ENCODE measurements around the gene TOR4A. TPM values are rescaled to one million over a fixed set of nuclear protein-coding genes. Genes with fewer than 3 reads are reported as not detected.
A peak's percentile ranks its signal among the peaks of the same experiment; 100 is the strongest.

The TOR4A gene
- total RNA-seq, 1 donor from 2014 or later: 13.9 TPM

GRCh38 chr9:137279741-137280473 is 2.4 kb downstream of the TOR4A start:
- intact Hi-C loops (cut with DNase I): loop anchor here (5.0 kb wide), 1 partner anchor 167 kb away; no protein-coding TSS in a partner anchor
- no peak for DNase-seq (ENCODE audit: low spot score)

GRCh38 chr9:137280474-137281344 is 3.2 kb downstream of the TOR4A start:
- DNase-seq (ENCODE audit: low spot score): no peak
- intact Hi-C loops (cut with DNase I): loop anchor here (5.0 kb wide), 1 partner anchor 167 kb away; no protein-coding TSS in a partner anchor

GRCh38 chr9:137281345-137282116 is 4.0 kb downstream of the TOR4A start:
- peak; percentile 73 for DNase-seq (ENCODE audit: low spot score)
- intact Hi-C loops (cut with DNase I): loop anchor here (5.0 kb wide), 1 partner anchor 166 kb away; no protein-coding TSS in a partner anchor

- intact Hi-C loops (cut with DNase I): no loop called here
- DNase-seq (ENCODE audit: low spot score): no peak
Measured at GRCh38 chr9:137286975-137287383, 9.5 kb downstream of the TOR4A start.

- no peak for DNase-seq (ENCODE audit: low spot score)
- intact Hi-C loops (cut with DNase I): no loop called here
Measured at GRCh38 chr9:137293094-137293481, 15.6 kb downstream of the TOR4A start.

- DNase-seq (ENCODE audit: low spot score): no peak
- intact Hi-C loops (cut with DNase I): loop anchor here (2.0 kb wide), 1 partner anchor 113 kb away; no protein-coding TSS in a partner anchor
Measured at GRCh38 chr9:137293482-137294090, 16.1 kb downstream of the TOR4A start.

- intact Hi-C loops (cut with DNase I): loop anchor here (2.0 kb wide), 1 partner anchor 113 kb away; no protein-coding TSS in a partner anchor
- DNase-seq (ENCODE audit: low spot score): no peak
Measured at GRCh38 chr9:137294091-137294680, 16.7 kb downstream of the TOR4A start.

- intact Hi-C loops (cut with DNase I): loop anchor here (2.0 kb wide), 1 partner anchor 112 kb away; no protein-coding TSS in a partner anchor
- no peak for DNase-seq (ENCODE audit: low spot score)
Measured at GRCh38 chr9:137294681-137295237, 17.2 kb downstream of the TOR4A start.

- no peak for DNase-seq (ENCODE audit: low spot score)
- intact Hi-C loops (cut with DNase I): loop anchor here (2.0 kb wide), 1 partner anchor 111 kb away; no protein-coding TSS in a partner anchor
Measured at GRCh38 chr9:137295238-137295811, 17.8 kb downstream of the TOR4A start.

- DNase-seq (ENCODE audit: low spot score): no peak
- intact Hi-C loops (cut with DNase I): loop anchor here (2.0 kb wide), 1 partner anchor 111 kb away; no protein-coding TSS in a partner anchor
Measured at GRCh38 chr9:137295849-137296669, 18.5 kb downstream of the TOR4A start.

GRCh38 chr9:137296670-137297664 is 19.4 kb downstream of the TOR4A start:
- peak; percentile 88 for DNase-seq (ENCODE audit: low spot score)
- intact Hi-C loops (cut with DNase I): no loop called here

GRCh38 chr9:137297966-137298365 is 20.4 kb downstream of the TOR4A start:
- intact Hi-C loops (cut with DNase I): no loop called here
- no peak for DNase-seq (ENCODE audit: low spot score)

GRCh38 chr9:137298401-137299202 is 21.1 kb downstream of the TOR4A start:
- DNase-seq (ENCODE audit: low spot score): no peak
- intact Hi-C loops (cut with DNase I): no loop called here

GRCh38 chr9:137299203-137299565 is 21.7 kb downstream of the TOR4A start:
- intact Hi-C loops (cut with DNase I): no loop called here
- no peak for DNase-seq (ENCODE audit: low spot score)

- intact Hi-C loops (cut with DNase I): no loop called here
- DNase-seq (ENCODE audit: low spot score): no peak
Measured at GRCh38 chr9:137299938-137300337, 22.4 kb downstream of the TOR4A start.

Data from cardiac septum (tissue), 1 donor.